Activated CD4-positive, alpha-beta T cell treated with anti-CD3 and anti-CD28 coated beads, Interleukin-2, Interleukin-6, amounts not matched to agents 100 ng/mL and 50 ng/mL, durations not matched to agents 16 hours and 8 hours (primary cell): Measurements from ENCODE around the gene TRIM60.
A peak's percentile ranks its signal among the peaks of the same experiment; 100 is the strongest.
"Not testable (repeated sequence)": the region's sequence is repeated elsewhere in the genome, so short reads cannot be mapped to it uniquely, and the experiment has no call there.

Experiments used
- DNase-seq: peaks from one replicate; pipeline ENCODE4 v3.0.0-alpha.2; 2020

TRIM60 gene

GRCh38 chr4:165031436-165032211, at the start of gene TRIM60:
TSS of gene TRIM60 (plus strand) at chr4:165031999. CDS start at chr4:165040073, 8,074 bp downstream.
- DNase-seq = no peak

- DNase-seq = no peak
Observed at GRCh38 chr4:164989471-164989870, 42.3 kb upstream of the TRIM60 start.

- not testable (repeated sequence) for DNase-seq
Observed at GRCh38 chr4:164990786-164991185, 41.0 kb upstream of the TRIM60 start.

- not testable (repeated sequence) for DNase-seq
Observed at GRCh38 chr4:164996123-164996522, 35.7 kb upstream of the TRIM60 start.

GRCh38 chr4:164997324-164997723, 34.5 kb upstream of the TRIM60 start:
- no peak for DNase-seq

DNA sequence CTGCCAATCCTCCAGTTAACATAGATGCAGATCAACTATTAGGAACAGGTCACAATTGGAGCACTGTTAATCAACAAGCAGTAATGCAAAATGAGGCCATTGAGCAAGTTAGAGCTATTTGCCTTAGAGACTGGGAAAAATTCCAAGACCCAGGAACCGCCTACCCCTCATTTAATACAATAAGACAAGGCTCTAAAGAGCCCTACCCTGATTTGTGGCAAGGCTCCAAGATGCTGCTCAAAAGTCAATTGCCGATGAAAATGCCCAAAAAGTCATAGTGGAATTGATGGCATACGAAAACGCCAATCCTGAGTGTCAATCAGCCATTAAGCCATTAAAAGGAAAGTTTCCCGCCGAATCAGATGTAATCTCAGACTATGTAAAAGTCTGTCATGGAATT, 33.9 kb upstream of the TRIM60 start:
- DNase-seq = no peak

- not testable (repeated sequence) for DNase-seq
Observed at GRCh38 chr4:164998526-164999080, 33.2 kb upstream of the TRIM60 start.

GRCh38 chr4:165001957-165002356, 29.8 kb upstream of the TRIM60 start:
- not testable (repeated sequence) for DNase-seq

GRCh38 chr4:165005352-165005925, 26.4 kb upstream of the TRIM60 start:
- DNase-seq = no peak

- no peak for DNase-seq
Observed at GRCh38 chr4:165006456-165006855, 25.3 kb upstream of the TRIM60 start.

DNA sequence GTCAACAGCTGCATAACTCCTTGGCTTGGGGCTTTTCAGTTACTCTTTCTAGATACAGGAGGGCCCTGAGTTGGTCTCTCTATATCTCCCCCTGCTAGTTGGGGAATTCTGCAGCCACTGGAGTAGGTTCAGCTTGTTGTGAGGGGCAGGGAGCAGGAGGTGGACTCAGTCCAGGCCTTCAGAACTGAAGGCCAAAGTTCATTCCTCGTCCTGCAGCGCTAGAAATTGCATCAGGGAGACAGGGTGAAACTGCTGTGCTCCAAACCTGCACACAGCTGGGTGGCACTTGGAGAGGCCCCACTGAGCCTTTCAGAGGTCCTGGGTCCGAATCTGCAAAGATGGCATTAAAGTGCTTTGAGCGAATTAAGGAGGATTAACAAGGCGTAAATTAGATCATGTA, 24.9 kb upstream of the TRIM60 start:
- DNase-seq = no peak

DNA sequence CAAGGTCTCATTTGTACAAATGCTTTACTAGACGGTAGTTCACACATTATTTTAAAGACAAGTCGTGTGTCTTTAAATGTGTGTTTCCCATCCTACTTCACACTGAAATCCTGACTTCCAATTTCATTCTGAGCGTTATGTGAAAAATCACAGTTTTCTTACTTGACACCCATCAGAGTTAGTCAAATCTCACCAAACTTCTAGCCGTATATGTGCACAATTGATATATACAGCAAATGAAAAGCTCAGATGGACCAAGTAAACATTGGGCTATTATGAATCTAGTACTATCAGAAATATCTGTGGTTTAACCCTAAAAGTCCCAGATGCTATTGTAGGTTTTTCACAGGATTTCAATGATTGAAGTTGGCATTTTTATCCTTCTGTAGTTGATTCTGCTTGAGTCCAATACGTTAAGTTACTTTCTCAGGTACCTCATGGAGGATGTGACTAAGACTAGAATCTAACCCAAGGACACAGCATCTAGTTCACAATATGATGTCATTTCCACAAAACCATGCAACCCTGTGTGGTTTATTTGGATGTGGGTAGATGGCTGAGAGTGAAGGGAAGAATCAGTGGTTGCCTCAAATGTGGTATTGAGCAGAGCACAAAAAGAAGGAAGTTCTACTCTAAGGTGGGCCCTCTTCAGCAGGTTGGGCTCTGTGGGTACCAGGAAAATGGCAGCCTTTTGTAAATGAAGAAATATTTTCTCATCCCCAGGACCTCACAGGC, 22.1 kb upstream of the TRIM60 start:
- peak; percentile 78 for DNase-seq

DNA sequence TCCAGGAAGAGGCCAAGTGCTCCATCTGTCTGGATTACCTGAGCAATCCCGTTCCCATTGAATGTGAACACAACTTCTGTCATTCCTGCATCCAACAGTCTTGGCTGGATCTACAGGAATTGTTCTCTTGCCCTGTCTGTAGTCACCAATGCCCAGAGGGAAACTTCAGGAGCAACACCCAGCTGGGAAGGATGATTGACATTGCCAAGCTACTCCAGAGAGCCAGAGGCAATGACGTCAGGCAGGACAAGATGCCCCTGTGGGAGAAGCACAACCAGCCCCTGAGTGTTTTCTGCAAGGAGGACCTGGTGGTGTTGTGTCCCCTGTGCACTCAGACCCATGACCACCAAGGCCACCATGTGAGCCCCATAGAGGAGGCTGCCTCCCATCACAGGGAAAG, 21.3 kb upstream of the TRIM60 start:
- DNase-seq = no peak

DNA sequence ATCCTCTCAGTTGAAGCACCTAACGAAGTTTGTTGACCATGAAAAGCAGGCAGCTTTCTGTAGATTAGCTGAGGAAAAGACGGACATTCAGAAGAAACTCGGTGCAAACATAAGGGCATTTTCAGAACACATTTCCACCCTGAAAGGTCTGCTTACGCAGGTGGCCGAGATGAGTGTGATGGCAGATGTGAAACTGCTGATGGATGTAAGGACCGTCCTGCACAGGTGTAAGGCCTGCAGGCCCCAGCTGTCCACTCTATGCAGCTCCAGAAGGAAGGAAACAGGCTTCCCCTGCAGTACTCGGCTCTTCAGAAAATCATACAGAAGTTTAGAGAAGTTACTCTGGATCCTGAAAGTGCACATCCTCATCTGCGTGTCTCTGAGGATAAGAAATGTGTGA, 20.8 kb upstream of the TRIM60 start:
- no peak for DNase-seq

DNA sequence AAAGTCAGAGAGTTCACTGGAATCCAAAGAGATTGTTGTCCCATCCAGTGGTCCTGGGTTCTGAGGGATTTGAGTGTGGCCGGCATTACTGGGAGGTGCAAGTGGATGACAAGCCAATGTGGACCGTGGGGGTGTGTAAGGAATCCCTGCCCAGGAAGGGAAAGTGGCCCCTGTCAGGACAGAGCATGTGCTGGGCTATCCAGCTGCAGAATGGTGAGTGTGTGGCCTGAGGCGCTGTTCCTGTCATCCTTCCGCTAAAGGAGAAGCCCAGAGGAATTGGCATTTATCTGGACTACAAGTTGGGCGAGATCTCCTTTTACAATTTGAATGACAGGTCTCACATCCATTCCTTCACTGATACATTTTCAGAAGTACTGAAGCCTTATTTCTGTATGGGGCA, 20.4 kb upstream of the TRIM60 start:
- DNase-seq = no peak

DNA sequence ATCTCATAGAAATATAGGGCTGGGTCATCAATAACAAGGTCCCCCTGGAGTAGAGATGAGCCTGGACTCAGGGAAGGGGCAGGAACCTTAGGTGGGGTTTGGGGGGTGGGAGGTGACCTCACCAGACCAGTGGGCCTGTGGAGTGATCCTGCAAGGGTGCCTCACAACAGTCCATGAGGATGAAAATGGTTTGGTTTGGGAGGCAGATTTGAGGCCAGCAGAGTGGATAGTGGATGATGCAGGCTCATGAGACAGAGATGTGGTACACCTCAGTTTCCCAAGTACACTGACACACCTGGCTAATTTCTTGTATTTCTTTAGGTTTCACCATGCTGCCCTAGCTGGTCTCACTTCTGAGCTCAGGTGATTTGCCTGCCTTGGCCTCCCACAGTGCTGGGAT, 18.1 kb upstream of the TRIM60 start:
- no peak for DNase-seq

DNA sequence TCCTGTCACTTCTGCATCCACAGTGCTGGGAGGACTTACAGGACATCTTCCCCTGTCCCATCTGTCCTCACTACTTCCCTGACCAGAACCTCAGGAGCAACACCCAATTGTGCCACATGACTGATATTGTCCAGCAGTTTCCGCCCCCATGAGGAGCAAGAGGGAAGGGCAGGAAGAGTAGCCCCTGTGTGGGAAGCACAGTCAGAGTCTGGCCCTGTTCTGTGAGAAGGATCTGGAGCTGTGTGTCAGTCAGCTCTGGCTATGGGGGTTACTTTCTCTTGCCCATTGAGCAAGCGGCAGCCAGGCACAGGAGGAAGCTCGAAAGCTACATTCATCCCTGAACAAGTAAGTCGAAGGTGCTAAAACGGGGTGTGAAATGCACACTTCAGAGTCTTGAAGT, 14.8 kb upstream of the TRIM60 start:
- DNase-seq = peak; percentile 25

DNA sequence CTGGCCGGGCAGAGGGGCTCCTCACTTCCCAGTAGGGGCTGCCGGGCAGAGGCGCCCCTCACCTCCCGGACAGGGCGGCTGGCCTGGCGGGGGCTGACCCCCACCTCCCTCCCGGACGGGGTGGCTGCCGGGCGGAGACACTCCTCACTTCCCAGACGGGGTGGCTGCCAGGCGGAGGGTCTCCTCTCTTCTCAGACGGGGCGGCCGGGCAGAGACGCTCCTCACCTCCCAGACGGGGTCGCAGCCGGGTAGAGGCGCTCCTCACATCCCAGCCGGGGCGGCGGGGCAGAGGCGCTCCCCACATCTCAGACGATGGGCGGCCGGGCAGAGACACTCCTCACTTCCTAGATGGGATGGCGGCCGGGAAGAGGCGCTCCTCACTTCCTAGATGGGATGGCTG, 11.8 kb upstream of the TRIM60 start:
- DNase-seq = not testable (repeated sequence)

GRCh38 chr4:165025782-165026181, 6.0 kb upstream of the TRIM60 start:
- not testable (repeated sequence) for DNase-seq

DNA sequence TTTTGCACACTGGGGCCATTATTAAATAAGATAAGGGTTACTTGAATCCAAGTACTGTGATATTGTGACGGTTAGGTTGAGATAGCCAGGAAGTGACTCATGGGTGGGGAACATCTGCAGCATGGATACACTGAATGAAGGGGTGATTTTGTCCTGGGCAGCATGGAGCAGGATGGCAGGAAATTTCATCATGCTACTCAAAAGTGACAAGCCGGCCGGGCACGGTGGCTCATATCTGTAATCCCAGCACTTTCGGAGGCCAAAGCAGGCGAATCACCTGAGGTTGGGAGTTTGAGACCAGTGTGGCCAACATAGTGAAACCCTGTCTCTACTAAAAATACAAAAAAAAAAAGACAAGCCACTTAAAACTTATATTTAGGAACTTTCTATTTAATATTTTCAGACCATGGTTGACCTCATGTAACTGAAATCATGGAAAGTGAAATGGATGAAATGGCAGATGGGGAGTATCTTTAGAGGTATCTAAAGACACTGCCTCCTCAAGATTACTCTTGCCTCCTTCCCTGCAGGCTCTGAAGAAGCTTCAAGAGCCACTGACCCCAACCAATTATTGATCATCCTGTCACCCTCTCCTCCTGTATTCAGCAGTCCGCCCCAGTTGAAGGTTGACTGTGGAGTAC, 3.9 kb upstream of the TRIM60 start:
- no peak for DNase-seq

DNA sequence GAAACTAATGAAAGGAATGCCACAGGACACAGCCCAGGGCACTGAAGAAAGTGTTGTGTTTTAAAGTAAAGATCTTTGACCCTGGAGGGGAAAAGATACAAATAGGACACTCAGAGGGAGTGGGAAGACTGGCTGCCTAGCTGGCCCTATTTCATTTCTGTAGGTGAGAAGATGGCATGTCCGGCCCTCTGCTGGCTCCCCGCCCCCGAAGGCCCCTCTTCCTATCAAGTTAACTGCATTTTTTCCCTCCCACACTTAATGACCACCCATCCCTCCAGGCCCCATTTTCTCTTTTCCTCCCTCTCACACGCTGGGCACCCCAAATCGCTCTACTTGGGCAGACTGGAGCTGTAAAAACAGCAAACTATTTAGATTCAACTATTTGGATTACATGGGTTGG, 16.4 kb downstream of the TRIM60 start:
- no peak for DNase-seq

DNA sequence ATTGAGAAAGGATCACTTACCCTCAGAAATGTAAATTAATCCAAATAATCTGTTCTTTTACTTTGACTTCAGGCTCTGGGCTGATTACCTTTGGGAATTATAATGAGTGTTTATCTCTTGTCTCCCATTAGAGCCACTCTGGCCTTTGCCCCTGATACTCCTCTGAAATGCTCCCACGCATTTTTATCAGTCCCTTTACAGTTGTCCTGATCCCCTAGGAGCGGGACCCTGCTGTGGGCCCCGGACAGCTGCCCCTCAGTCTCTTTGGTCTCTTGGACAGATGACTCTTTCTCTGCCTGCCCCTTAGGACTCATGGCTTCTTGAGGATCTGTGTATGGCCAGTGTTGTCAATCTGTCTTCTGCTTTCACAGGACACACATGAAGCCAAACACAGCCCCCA, 20.8 kb downstream of the TRIM60 start:
- no peak for DNase-seq

- no peak for DNase-seq
Observed at GRCh38 chr4:165053645-165054044, 21.8 kb downstream of the TRIM60 start, which contains the start of gene TRIM75. TSS of gene TRIM75 (plus strand) at chr4:165053866. CDS start at chr4:165059148, 5,282 bp downstream.
